ENCODE measurements around the gene GALNT5. TPM values are rescaled to one million over a fixed set of nuclear protein-coding genes. Genes with fewer than 3 reads are reported as not detected.

GALNT5 gene
- total and polyA plus RNA-seq, 10 of the 15 experiments (the other 5 are each of a cell fraction or from before 2014, with no cell fraction given) = under 0.01 to 0.25 (median 0.03) TPM; not detected in 4

GRCh38 chr2:157220502-157220901 is 37.0 kb upstream of the GALNT5 start:
- Histone ChIP-seq H3K36me3 (ENCODE audit: control insufficient read depth in 2 of 2, insufficient read depth in 2 of 2, low read length in 1 of 2) (no peaks in the 10 kb centered on the region), H3K4me3 (no peak overlapping the region), H3K27ac (ENCODE audit: control insufficient read depth, insufficient read depth) (no peak overlapping the region), H3K9ac (ENCODE audit: control insufficient read depth, insufficient read depth, low read length) (no peak overlapping the region), H4K20me1 (ENCODE audit: control insufficient read depth, insufficient read depth) (no peaks in the 10 kb centered on the region), H2AFZ (ENCODE audit: control insufficient read depth, low read depth, low read length) (no peak overlapping the region), H3K9me3 (replicated peaks; ENCODE audit: control insufficient read depth, insufficient read depth, low read length) (no peaks in the 10 kb centered on the region), H3K4me1 (ENCODE audit: control insufficient read depth, insufficient read depth, low read length) (no peaks in the 10 kb centered on the region), H3K27me3 (replicated peaks in 1 of 2; ENCODE audit: control insufficient read depth in 2 of 2, insufficient read depth in 2 of 2, low read length in 1 of 2) (no peaks in the 10 kb centered on the region), H3K4me2 (ENCODE audit: control insufficient read depth, insufficient read depth) (no peak overlapping the region), H3K79me2 (ENCODE audit: control insufficient read depth, insufficient read depth, low read length) (no peaks in the 10 kb centered on the region)
- intact Hi-C loops (cut with micrococcal nuclease; ENCODE audit: unreplicated experiment) = no loop called here
- DNase-seq (ENCODE audit: low read depth, low spot score) = no peak
- ChIA-PET SMC1A (ENCODE audit: uncharacterized antibody, unreplicated experiment) (interaction anchor here (0.6 to 0.8 kb wide), 3 partner anchors 23 to 1203 kb away, joined by 3 to 4 read pairs (median 3); no protein-coding TSS in a partner anchor), CTCF (interaction anchor here (0.8 kb wide), 1 partner anchor 9 kb away, joined by 4 read pairs; no protein-coding TSS in a partner anchor), RAD21 (ENCODE audit: unreplicated experiment) (interaction anchor here (1.0 kb wide), 1 partner anchor 27 kb away, joined by 3 read pairs; no protein-coding TSS in a partner anchor), POLR2A (interaction anchor here (0.6 kb wide), 1 partner anchor 867 kb away, joined by 4 read pairs; no protein-coding TSS in a partner anchor)
- in situ Hi-C loops (cut with MboI) = no loop called here
- no TSS peak for BruUV-seq (replicated peaks)
- FAIRE-seq = no peak
- WGBS (ENCODE audit: insufficient coverage, insufficient replicate concordance, low lambda C conversion rate, missing lambda C conversion rate) = 0% methylated on average over 1 of the region's 1 CpG
- TF ChIP-seq CHD1 (IDR thresholded peaks at IDR 0.05; ENCODE audit: low read depth, low read length) = no peak
- no peak for TF ChIP-seq ZNF207 (IDR thresholded peaks at IDR 0.05; ENCODE audit: borderline replicate concordance)
- TF ChIP-seq RAD21 (IDR thresholded peaks at IDR 0.05; ENCODE audit: insufficient read depth, low read depth, low read length) = no peak
- TF ChIP-seq STAT3 (IDR thresholded peaks at IDR 0.05; ENCODE audit: low read depth, low read length) = no peak
- TF ChIP-seq POU2F2 (IDR thresholded peaks at IDR 0.05; ENCODE audit: borderline replicate concordance, low read depth, low read length) = no peak
- no peak for TF ChIP-seq ZSCAN29 (IDR thresholded peaks at IDR 0.05)
- TF ChIP-seq ELK1 (IDR thresholded peaks at IDR 0.05; ENCODE audit: low read depth, low read length) = no peak
- TF ChIP-seq EP300 (IDR thresholded peaks at IDR 0.05; ENCODE audit: borderline replicate concordance in 1 of 2, control insufficient read depth in 1 of 2, low read depth in 2 of 2, low read length in 2 of 2) = no peak
- no peak for TF ChIP-seq FOS (IDR thresholded peaks at IDR 0.05; ENCODE audit: borderline replicate concordance, extremely low read depth, insufficient read length)
- ATAC-seq = no peak

All from GM12878 (cell line).